K562 (cell line): ENCODE data around the gene MUCL1. TPM values are rescaled to one million over a fixed set of nuclear protein-coding genes. Genes with fewer than 3 reads are reported as not detected.

Source experiments
- ATF7 ChIP-seq: fragments of 450-650 bp; IDR thresholded peaks from 2 replicates; pipeline ENCODE4 v1.7.1; 2014; ENCODE audit warnings: mild to moderate bottlenecking, moderate library complexity
- CXXC5 ChIP-seq: fragments of 250-450 bp; sonication (Bioruptor Pico); IDR thresholded peaks from 2 replicates; pipeline ENCODE4 v1.8.0; 2022; ENCODE audit warnings: inconsistent platforms, mild to moderate bottlenecking, moderate library complexity
- DIDO1 ChIP-seq: fragments of 450-650 bp; IDR thresholded peaks from 2 replicates; pipeline ENCODE4 v1.6.1; 2016; ENCODE audit warnings: low read depth, missing biosample characterization, missing genetic modification characterization
- ETV1 ChIP-seq: fragments of 450-650 bp; conservative IDR thresholded peaks from 2 replicates; pipeline ENCODE4 v1.6.1; 2016; ENCODE audit warnings: missing genetic modification characterization, control low read depth, low read depth, missing compliant biosample characterization
- GABPA ChIP-seq: fragments of 200-800 bp; sonication (Bioruptor generic); conservative IDR thresholded peaks from 2 replicates; pipeline ENCODE4 v1.6.1; 2016; ENCODE audit warnings: low read depth, missing genetic modification characterization, missing compliant biosample characterization
- GABPB2 ChIP-seq: fragments of 250-450 bp; sonication (Bioruptor Pico); conservative IDR thresholded peaks from 2 replicates; pipeline ENCODE4 v1.5.1; 2021; ENCODE audit warnings: mild to moderate bottlenecking
- HOMEZ ChIP-seq: fragments of 250-450 bp; sonication (Bioruptor Pico); IDR thresholded peaks from 2 replicates; pipeline ENCODE4 v1.4.0; 2020; ENCODE audit warnings: mild to moderate bottlenecking, moderate library complexity
- L3MBTL2 ChIP-seq: fragments of 450-650 bp; IDR thresholded peaks from 2 replicates; pipeline ENCODE4 v1.6.1; 2016; ENCODE audit warnings: mild to moderate bottlenecking, moderate library complexity
- MTF1 ChIP-seq: fragments of 250-450 bp; sonication (Bioruptor Pico); IDR thresholded peaks from 2 replicates; pipeline ENCODE4 v1.9.0; 2021; ENCODE audit warnings: moderate library complexity, mild to moderate bottlenecking, inconsistent platforms, borderline replicate concordance
- NFE2L1 ChIP-seq: fragments of 450-650 bp; IDR thresholded peaks from 2 replicates; pipeline ENCODE4 v1.6.1; 2016; ENCODE audit warnings: missing genetic modification characterization, low read depth, mild to moderate bottlenecking, missing compliant biosample characterization, moderate library complexity, borderline replicate concordance
- NR2C2 ChIP-seq, 2 experiments: fragments of 200-800 bp in 1 of 2; sonication (Bioruptor generic) in 1 of 2; sonication (generic) in 1 of 2; formaldehyde crosslinking in 1 of 2; IDR thresholded peaks; 2 replicates each; pipeline versions ENCODE4 v1.6.1 to v1.8.0; 2016 to 2022; ENCODE audit warnings: mild to moderate bottlenecking in 1 of 2, missing compliant biosample characterization in 1 of 2, missing genetic modification characterization in 1 of 2, missing genetic modification reagents in 1 of 2
- OTX1 ChIP-seq: fragments of 450-650 bp; formaldehyde crosslinking; IDR thresholded peaks from 2 replicates; pipeline ENCODE4 v1.4.0; 2022; ENCODE audit warnings: mild to moderate bottlenecking
- PATZ1 ChIP-seq: fragments of 250-450 bp; sonication (Bioruptor Pico); IDR thresholded peaks from 2 replicates; pipeline ENCODE4 v1.5.0; 2020; ENCODE audit warnings: mild to moderate bottlenecking, borderline replicate concordance
- ZNF23 ChIP-seq: fragments of 250-450 bp; sonication (Bioruptor Pico); IDR thresholded peaks from 2 replicates; pipeline ENCODE4 v1.4.0; 2020; ENCODE audit warnings: mild to moderate bottlenecking
- ZNF449 ChIP-seq: fragments of 250-450 bp; sonication (Bioruptor Pico); IDR thresholded peaks from 2 replicates; pipeline ENCODE4 v1.8.0; 2022; ENCODE audit warnings: moderate library complexity, mild to moderate bottlenecking, inconsistent platforms
- ZNF584 ChIP-seq: fragments of 200-800 bp; sonication (Bioruptor generic); IDR thresholded peaks from 2 replicates; pipeline ENCODE4 v1.6.1; 2016; ENCODE audit warnings: low read depth, mild to moderate bottlenecking, missing genetic modification characterization, missing compliant biosample characterization
- ZNF592 ChIP-seq: fragments of 450-650 bp; IDR thresholded peaks from 2 replicates; pipeline ENCODE4 v1.6.1; 2017; ENCODE audit warnings: antibody characterized with exemption, mild to moderate bottlenecking
- polyA plus RNA-seq, 8 experiments: library from polyadenylated mRNA; depleted of rRNA in 4 of 8; stranded (reverse) in 5 of 8; unstranded in 3 of 8; fragments of >200 nt; fragmentation: Nextera tagmentation in 2 of 8; fragmentation: Illumina TruSeq in 1 of 8; extraction: Ambion mirVana in 2 of 8; extraction: Trizol in 1 of 8; gene quantifications; 2 replicates each; pipeline versions ENCODE4 v1.2.1 to v1.2.3, GENCODE V29; 2011 to 2014; ENCODE audit warnings: inconsistent platforms in 1 of 8, missing spikeins in 1 of 8
- total RNA-seq, 7 experiments: library from RNA; depleted of rRNA in 6 of 7; stranded (reverse); fragments of >200 nt in 6 of 7; fragmentation: Illumina TruSeq in 2 of 7; extraction: Trizol in 2 of 7; gene quantifications; 2 replicates each; pipeline versions ENCODE4 v1.2.1 to v1.2.3, GENCODE V29; 2011 to 2021; ENCODE audit warnings: low replicate concordance in 1 of 7

MUCL1 gene
- total and polyA plus RNA-seq, 9 of the 15 experiments (the other 6 are each of a cell fraction or from before 2014, with no cell fraction given), result not detected

- TF ChIP-seq ZNF449 (CRISPR knock-in tag), result peak; percentile 82
- TF ChIP-seq L3MBTL2, result peak; percentile 100
- TF ChIP-seq HOMEZ (CRISPR knock-in tag), result peak; percentile 90
- peak; percentile 93; the same call in 1 of the 2 replicates for TF ChIP-seq ZNF584 (CRISPR knock-in tag)
- TF ChIP-seq ETV1 (tag), result 0 out of 2 replicates have a peak, but pooled peaks have one; percentile 31
- TF ChIP-seq CXXC5, result peak; percentile 75
- TF ChIP-seq DIDO1 (tag), result no peak
- TF ChIP-seq NFE2L1 (tag), result no peak
- no peak for TF ChIP-seq OTX1
- TF ChIP-seq GABPB2 (CRISPR knock-in tag), result no peak
- peak; percentile 75 for TF ChIP-seq ATF7
- TF ChIP-seq ZNF23 (CRISPR knock-in tag), result 0 out of 2 replicates have a peak, but pooled peaks have one; percentile 24
- 0 out of 2 replicates have a peak, but pooled peaks have one; percentile 23 for TF ChIP-seq GABPA
- TF ChIP-seq NR2C2 (CRISPR knock-in tag; IDR thresholded peaks at IDR 0.05), result no peak
- peak; percentile 49; the same call in 1 of the 2 replicates for TF ChIP-seq NR2C2 (tag; IDR thresholded peaks at IDR 0.05)
- 0 out of 2 replicates have a peak, but pooled peaks have one; percentile 12 for TF ChIP-seq MTF1
- TF ChIP-seq ZNF592, result 0 out of 2 replicates have a peak, but pooled peaks have one; percentile 30
- TF ChIP-seq PATZ1 (CRISPR knock-in tag), result 0 out of 2 replicates have a peak, but pooled peaks have one; percentile 41
Measured at GRCh38 chr12:54879150-54879549, 24.8 kb downstream of the MUCL1 start (continued).
